Measurements from ENCODE around the gene BSND.

GRCh38 chr1:55046871-55047270, 48.1 kb downstream of the BSND start:
- TF ChIP-seq, protein P1, sequence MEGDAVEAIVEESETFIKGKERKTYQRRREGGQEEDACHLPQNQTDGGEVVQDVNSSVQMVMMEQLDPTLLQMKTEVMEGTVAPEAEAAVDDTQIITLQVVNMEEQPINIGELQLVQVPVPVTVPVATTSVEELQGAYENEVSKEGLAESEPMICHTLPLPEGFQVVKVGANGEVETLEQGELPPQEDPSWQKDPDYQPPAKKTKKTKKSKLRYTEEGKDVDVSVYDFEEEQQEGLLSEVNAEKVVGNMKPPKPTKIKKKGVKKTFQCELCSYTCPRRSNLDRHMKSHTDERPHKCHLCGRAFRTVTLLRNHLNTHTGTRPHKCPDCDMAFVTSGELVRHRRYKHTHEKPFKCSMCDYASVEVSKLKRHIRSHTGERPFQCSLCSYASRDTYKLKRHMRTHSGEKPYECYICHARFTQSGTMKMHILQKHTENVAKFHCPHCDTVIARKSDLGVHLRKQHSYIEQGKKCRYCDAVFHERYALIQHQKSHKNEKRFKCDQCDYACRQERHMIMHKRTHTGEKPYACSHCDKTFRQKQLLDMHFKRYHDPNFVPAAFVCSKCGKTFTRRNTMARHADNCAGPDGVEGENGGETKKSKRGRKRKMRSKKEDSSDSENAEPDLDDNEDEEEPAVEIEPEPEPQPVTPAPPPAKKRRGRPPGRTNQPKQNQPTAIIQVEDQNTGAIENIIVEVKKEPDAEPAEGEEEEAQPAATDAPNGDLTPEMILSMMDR (IDR thresholded peaks at IDR 0.05 in 4 of 5, conservative IDR thresholded peaks at IDR 0.05 in 1 of 5) = no peak
- TF ChIP-seq POLR2A (IDR thresholded peaks at IDR 0.05) = no peak

All from gastrocnemius medialis (tissue), 4 donors.